DOHH2 (cell line): ENCODE results near the gene CD164.

Experiments used
- H3F3A ChIP-seq: fragments of 200-600 bp; sonication (generic), shearing (Covaris generic); 2 replicates; pipeline ENCODE4 v1.6.0; 2016; ENCODE audit warnings: antibody characterized with exemption, mild to moderate bottlenecking; ENCODE audit not compliant: control insufficient read depth, insufficient read depth
- H3K27ac ChIP-seq: fragments of 200-600 bp; sonication (generic); 2 replicates; pipeline ENCODE4 v1.5.1; 2014; ENCODE audit warnings: low read depth, mild to moderate bottlenecking, low read length, moderate library complexity
- H3K27me3 ChIP-seq: fragments of 200-600 bp; sonication (generic); 2 replicates; pipeline ENCODE4 v1.6.1; 2014; ENCODE audit warnings: mild to moderate bottlenecking, low read length, mixed read lengths; ENCODE audit not compliant: control insufficient read depth
- H3K36me3 ChIP-seq: fragments of 200-600 bp; sonication (generic); 2 replicates; pipeline ENCODE4 v1.6.1; 2014; ENCODE audit warnings: mild to moderate bottlenecking, low read length, moderate library complexity, mixed read lengths; ENCODE audit not compliant: control insufficient read depth
- H3K4me1 ChIP-seq: fragments of 200-600 bp; sonication (generic); 2 replicates; pipeline ENCODE4 v1.6.1; 2014; ENCODE audit warnings: mild to moderate bottlenecking, low read length, mixed read lengths; ENCODE audit not compliant: control insufficient read depth
- H3K4me2 ChIP-seq: fragments of 200-600 bp; sonication (generic); 2 replicates; pipeline ENCODE4 v1.6.0; 2014; ENCODE audit warnings: mild to moderate bottlenecking, low read length, moderate library complexity
- H3K4me3 ChIP-seq: fragments of 200-600 bp; sonication (generic); 2 replicates; pipeline ENCODE4 v1.5.1; 2014; ENCODE audit warnings: mild to moderate bottlenecking, low read length, mixed read lengths
- H3K79me2 ChIP-seq: fragments of 200-600 bp; sonication (generic); 2 replicates; pipeline ENCODE4 v1.6.1; 2014; ENCODE audit warnings: mild to moderate bottlenecking, low read length, mixed read lengths; ENCODE audit not compliant: control insufficient read depth
- H3K9me2 ChIP-seq: fragments of 200-600 bp; sonication (generic); replicated peaks from 2 replicates; pipeline ENCODE4 v1.6.1; 2014; ENCODE audit warnings: mild to moderate bottlenecking, low read length, mixed read lengths; ENCODE audit not compliant: control insufficient read depth
- H3K9me3 ChIP-seq: fragments of 200-600 bp; sonication (generic); 2 replicates; pipeline ENCODE4 v1.6.1; 2014; ENCODE audit warnings: antibody characterized with exemption, low read length, mixed read lengths; ENCODE audit not compliant: control insufficient read depth, insufficient read depth
- H4K20me1 ChIP-seq: fragments of 200-600 bp; sonication (generic); 2 replicates; pipeline ENCODE4 v1.6.0; 2014; ENCODE audit warnings: low read depth, mild to moderate bottlenecking, antibody characterized with exemption, low read length, moderate library complexity; ENCODE audit not compliant: control insufficient read depth, insufficient read depth
- CTCF ChIP-seq: fragments of 200-600 bp; sonication (generic); IDR thresholded peaks from one replicate; pipeline ENCODE4 v1.5.1; 2014; ENCODE audit warnings: antibody characterized with exemption, mild to moderate bottlenecking, low read depth, low read length; ENCODE audit not compliant: poor library complexity, severe bottlenecking
- EZH2phosphoT487 ChIP-seq: fragments of 200-600 bp; sonication (generic); IDR thresholded peaks from 2 replicates; pipeline ENCODE4 v1.6.1; 2017; ENCODE audit warnings: borderline replicate concordance, mild to moderate bottlenecking, antibody characterized with exemption, low read length, moderate library complexity, mixed read lengths

CD164 gene

GRCh38 chr6:109348226-109348625 lies 34.0 kb downstream of the CD164 start:
- H3K9me2 ChIP-seq, result no peaks in the 10 kb centered on the region
- no peaks in the 10 kb centered on the region for H4K20me1 ChIP-seq
- H3K27me3 ChIP-seq, result no peaks in the 10 kb centered on the region
- no peaks in the 10 kb centered on the region for H3K4me1 ChIP-seq
- no peak overlapping the region for H3K4me2 ChIP-seq
- no peak overlapping the region for H3K4me3 ChIP-seq
- no peak for TF ChIP-seq EZH2phosphoT487
- TF ChIP-seq CTCF, result no peak
- H3K36me3 ChIP-seq, result no peaks in the 10 kb centered on the region
- H3K27ac ChIP-seq, result no peak overlapping the region
- H3K79me2 ChIP-seq, result no peaks in the 10 kb centered on the region
- no peaks in the 10 kb centered on the region for H3F3A ChIP-seq
- H3K9me3 ChIP-seq, result no peaks in the 10 kb centered on the region

- Histone ChIP-seq H3K36me3 (no peaks in the 10 kb centered on the region), H3K79me2 (no peaks in the 10 kb centered on the region), H3K4me1 (no peaks in the 10 kb centered on the region), H4K20me1 (no peaks in the 10 kb centered on the region), H3K27ac (no peak overlapping the region), H3K9me3 (no peaks in the 10 kb centered on the region), H3K4me3 (no peak overlapping the region), H3K27me3 (no peaks in the 10 kb centered on the region), H3F3A (no peaks in the 10 kb centered on the region), H3K4me2 (no peak overlapping the region), H3K9me2 (no peaks in the 10 kb centered on the region)
- TF ChIP-seq CTCF (no peak), EZH2phosphoT487 (no peak)
Observed at GRCh38 chr6:109347779-109348178, 34.5 kb downstream of the CD164 start.

- no peaks in the 10 kb centered on the region for H4K20me1 ChIP-seq
- H3K4me1 ChIP-seq, result no peaks in the 10 kb centered on the region
- H3K9me2 ChIP-seq, result no peaks in the 10 kb centered on the region
- TF ChIP-seq CTCF (no peak), EZH2phosphoT487 (no peak)
- no peaks in the 10 kb centered on the region for H3K27me3 ChIP-seq
- H3K4me2 ChIP-seq, result no peak overlapping the region
- no peaks in the 10 kb centered on the region for H3K36me3 ChIP-seq
- no peak overlapping the region for H3K4me3 ChIP-seq
- no peaks in the 10 kb centered on the region for H3K9me3 ChIP-seq
- no peaks in the 10 kb centered on the region for H3K79me2 ChIP-seq
- no peaks in the 10 kb centered on the region for H3F3A ChIP-seq
- no peak overlapping the region for H3K27ac ChIP-seq
Observed at GRCh38 chr6:109345986-109346385, 36.3 kb downstream of the CD164 start.

- Histone ChIP-seq H3F3A (no peaks in the 10 kb centered on the region), H3K4me3 (no peak overlapping the region), H3K27me3 (no peaks in the 10 kb centered on the region), H3K9me2 (no peaks in the 10 kb centered on the region), H3K4me2 (no peak overlapping the region), H3K4me1 (no peaks in the 10 kb centered on the region), H3K27ac (no peak overlapping the region), H4K20me1 (no peaks in the 10 kb centered on the region), H3K79me2 (no peaks in the 10 kb centered on the region), H3K36me3 (no peaks in the 10 kb centered on the region), H3K9me3 (no peaks in the 10 kb centered on the region)
- TF ChIP-seq CTCF (no peak), EZH2phosphoT487 (no peak)
Observed at GRCh38 chr6:109344226-109344625, 38.0 kb downstream of the CD164 start.
